Right lobe of liver (tissue), 6 donors: ENCODE measurements around the gene CYSTM1. TPM values are rescaled to one million over a fixed set of nuclear protein-coding genes. Genes with fewer than 3 reads are reported as not detected.
A peak's percentile ranks its signal among the peaks of the same experiment; 100 is the strongest.

Experiments
- ATAC-seq, 4 donors: fragments of 200-7000 bp; cut with Tn5 transposase; one replicate each; pipeline ENCODE4 v1.9.1; 2020; ENCODE audit warnings: mild to moderate bottlenecking in 4 of 4, moderate library complexity in 4 of 4
- DNase-seq, 3 donors: peaks; one replicate each; pipeline ENCODE4 v3.0.0-alpha.2; 2020
- H3K27ac ChIP-seq, 3 donors: fragments of 200-600 bp; one replicate each; pipeline ENCODE4 v1.8.0; 2022
- H3K27me3 ChIP-seq, 2 donors: fragments of 200-600 bp; one replicate each; pipeline ENCODE4 v1.8.0; 2022
- H3K36me3 ChIP-seq, 4 donors: fragments of 200-600 bp; sonication (generic) in 1 of 4; one replicate each; pipeline versions ENCODE4 v1.5.1 to v1.8.0; 2017 to 2022; ENCODE audit warnings: control low read depth in 1 of 4
- H3K4me1 ChIP-seq, 4 donors: fragments of 200-600 bp; sonication (generic) in 1 of 4; one replicate each; pipeline versions ENCODE4 v1.5.1 to v1.8.0; 2017 to 2022; ENCODE audit warnings: control low read depth in 1 of 4
- H3K4me3 ChIP-seq, 3 donors: fragments of 200-600 bp; one replicate each; pipeline ENCODE4 v1.8.0; 2022
- H3K9me3 ChIP-seq, 4 donors: fragments of 200-600 bp; sonication (generic) in 1 of 4; one replicate each; pipeline versions ENCODE4 v1.5.1 to v1.8.0; 2017 to 2022; ENCODE audit warnings: control low read depth in 1 of 4
- POLR2A ChIP-seq: fragments of 450-650 bp; IDR thresholded peaks from one replicate; pipeline ENCODE4 v1.6.1; 2017; ENCODE audit warnings: antibody characterized with exemption, mild to moderate bottlenecking
- WGBS: methylation state at CpG from one replicate; pipeline ENCODE4 v1.1.6; 2018; ENCODE audit warnings: low coverage, low lambda C conversion rate; ENCODE audit not compliant: insufficient coverage; ENCODE audit errors: missing lambda C conversion rate; 5-methylcytosine and 5-hydroxymethylcytosine counted together
- intact Hi-C, 2 donors: fragments of 100-400 bp; cut with DNase I; formaldehyde crosslinking; loops; one replicate each; pipeline versions ENCODE4 v1.11.2 to v1.14.1; 2022
- total RNA-seq, 6 experiments: library from RNA; depleted of rRNA in 2 of 6; stranded (reverse); fragments of >200 nt in 2 of 6; fragmentation: NEBNext Ultra II Directional in 3 of 6; extraction: Animal tissue kit (Norgen Biotek cat#: 25700) in 3 of 6; gene quantifications; one replicate each; pipeline versions ENCODE4 v1.1.0 to v1.2.4, GENCODE V29; 2016 to 2023
- TF ChIP-seq, protein P1 (sequence below), 4 donors: fragments of 200-600 bp in 3 of 4; fragments of 450-650 bp in 1 of 4; IDR thresholded peaks; one replicate each; pipeline versions ENCODE4 v1.5.1 to v1.8.0; 2016 to 2022; ENCODE audit warnings: antibody characterized with exemption in 4 of 4, mild to moderate bottlenecking in 2 of 4
- donor health status: DM: no; HTN: yes; CAD: no.
- donor health status: DM: no; HTN: no; CAD: no.
- donor health status: DM: no; HTN: no; CAD: no.
- donor health status: DM: no; HTN: yes; CAD: no.
- donor health status: DM: no; HTN: yes; CAD: no.

CYSTM1 gene
- total RNA-seq, 6 experiments from 2014 or later = 15.5 to 78.0 (median 29.8) TPM

DNA sequence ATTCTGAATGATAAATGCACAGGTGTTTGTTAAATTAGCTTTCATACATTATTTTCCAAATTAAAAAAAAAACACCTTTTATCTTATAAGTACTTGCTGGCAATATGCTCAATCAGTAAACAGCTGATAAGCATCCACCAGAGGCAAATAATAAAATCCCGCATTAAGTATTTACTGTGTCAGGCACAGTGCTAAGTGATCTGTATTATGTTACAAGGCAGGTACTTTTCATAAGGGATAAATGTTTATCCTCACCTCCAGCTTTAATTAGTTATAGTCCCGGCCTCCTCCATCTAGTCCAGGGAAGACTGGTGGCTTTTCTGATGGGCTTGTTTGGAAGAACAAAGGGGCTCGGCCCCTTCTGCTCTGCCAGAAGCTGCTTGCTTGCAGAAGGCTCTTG is 87.9 kb downstream of the CYSTM1 start:
- Histone ChIP-seq H3K9me3 (no peaks in the 10 kb centered on the region), H3K4me3 (no peak overlapping the region), H3K27me3 (no peaks in the 10 kb centered on the region), H3K36me3 (no peaks in the 10 kb centered on the region), H3K27ac (no peak overlapping the region), H3K4me1 (peaks cover 0 to 27% (median 9%) of the 10 kb centered on the region in 4 donors)
- ATAC-seq (no peak), DNase-seq (no peak)
- TF ChIP-seq POLR2A = no peak
- TF ChIP-seq, protein P1, sequence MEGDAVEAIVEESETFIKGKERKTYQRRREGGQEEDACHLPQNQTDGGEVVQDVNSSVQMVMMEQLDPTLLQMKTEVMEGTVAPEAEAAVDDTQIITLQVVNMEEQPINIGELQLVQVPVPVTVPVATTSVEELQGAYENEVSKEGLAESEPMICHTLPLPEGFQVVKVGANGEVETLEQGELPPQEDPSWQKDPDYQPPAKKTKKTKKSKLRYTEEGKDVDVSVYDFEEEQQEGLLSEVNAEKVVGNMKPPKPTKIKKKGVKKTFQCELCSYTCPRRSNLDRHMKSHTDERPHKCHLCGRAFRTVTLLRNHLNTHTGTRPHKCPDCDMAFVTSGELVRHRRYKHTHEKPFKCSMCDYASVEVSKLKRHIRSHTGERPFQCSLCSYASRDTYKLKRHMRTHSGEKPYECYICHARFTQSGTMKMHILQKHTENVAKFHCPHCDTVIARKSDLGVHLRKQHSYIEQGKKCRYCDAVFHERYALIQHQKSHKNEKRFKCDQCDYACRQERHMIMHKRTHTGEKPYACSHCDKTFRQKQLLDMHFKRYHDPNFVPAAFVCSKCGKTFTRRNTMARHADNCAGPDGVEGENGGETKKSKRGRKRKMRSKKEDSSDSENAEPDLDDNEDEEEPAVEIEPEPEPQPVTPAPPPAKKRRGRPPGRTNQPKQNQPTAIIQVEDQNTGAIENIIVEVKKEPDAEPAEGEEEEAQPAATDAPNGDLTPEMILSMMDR (IDR thresholded peaks at IDR 0.05) = no peak
- 76% methylated on average over 3 of the region's 3 CpGs for WGBS
- intact Hi-C loops = no loop called here

DNA sequence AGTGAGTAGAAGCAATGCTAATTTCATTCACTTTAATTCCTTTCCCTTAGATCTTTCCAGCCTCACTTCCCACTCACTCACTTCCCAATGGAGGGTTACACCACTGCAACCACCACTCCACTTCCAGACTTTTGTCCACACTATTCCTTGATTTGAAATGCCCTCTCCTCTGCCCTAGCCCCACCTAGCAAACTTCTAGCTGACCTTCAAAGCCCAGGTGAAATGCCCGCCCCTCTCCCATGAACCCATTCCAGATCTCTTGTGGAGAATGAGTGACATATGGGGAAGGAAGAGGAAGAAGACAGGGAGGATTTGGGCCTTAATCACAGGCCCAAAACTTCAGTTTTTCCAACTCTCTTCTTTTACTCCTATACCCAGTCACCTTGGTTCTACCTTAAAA is 90.9 kb downstream of the CYSTM1 start:
- Histone ChIP-seq H3K4me3 (no peak overlapping the region), H3K36me3 (no peaks in the 10 kb centered on the region), H3K9me3 (no peaks in the 10 kb centered on the region), H3K4me1 (peaks cover 0 to 27% (median 9%) of the 10 kb centered on the region in 4 donors), H3K27ac (no peak overlapping the region), H3K27me3 (no peaks in the 10 kb centered on the region)
- WGBS = 100% methylated on average over 1 of the region's 1 CpG
- intact Hi-C loops = no loop called here
- TF ChIP-seq, protein P1 (IDR thresholded peaks at IDR 0.05) = no peak
- no peak for TF ChIP-seq POLR2A
- DNase-seq = no peak
- no peak for ATAC-seq

DNA sequence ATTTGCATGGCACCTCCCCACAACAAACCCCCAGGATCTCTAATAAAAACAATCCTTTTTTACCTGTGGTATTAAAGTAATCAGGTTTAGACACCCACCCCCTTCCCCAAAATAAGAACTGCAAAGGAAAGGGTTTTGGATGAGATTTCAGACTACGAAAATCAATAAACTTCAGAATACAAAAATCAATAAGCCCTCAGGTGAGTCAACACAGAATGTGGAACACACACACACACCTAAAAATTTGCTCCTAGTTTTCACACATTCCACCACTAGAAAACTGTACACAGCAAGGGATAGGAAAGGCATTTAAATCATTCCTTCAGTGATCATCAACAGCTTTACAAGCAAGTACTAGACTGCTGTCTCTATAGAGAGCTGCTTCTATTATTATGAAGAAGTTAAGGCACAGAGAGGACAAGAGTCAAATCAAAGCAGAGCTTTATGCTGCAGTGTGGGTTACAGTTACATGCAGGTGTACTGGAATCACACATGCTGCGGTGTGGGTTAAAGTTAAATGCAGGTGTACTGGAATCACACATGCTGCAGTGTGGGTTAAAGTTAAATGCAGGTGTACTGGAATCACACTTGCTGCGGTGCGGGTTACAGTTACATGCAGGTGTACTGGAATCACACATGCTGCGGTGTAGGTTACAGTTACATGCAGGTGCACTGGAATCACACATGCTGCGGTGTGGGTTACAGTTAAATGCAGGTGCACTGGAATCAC is 91.6 kb downstream of the CYSTM1 start:
- DNase-seq = no peak
- intact Hi-C loops = no loop called here
- Histone ChIP-seq H3K36me3 (no peaks in the 10 kb centered on the region), H3K9me3 (no peaks in the 10 kb centered on the region), H3K27ac (no peak overlapping the region), H3K4me1 (peaks cover 0 to 19% (median 8%) of the 10 kb centered on the region in 4 donors), H3K27me3 (no peaks in the 10 kb centered on the region), H3K4me3 (no peak overlapping the region)
- no peak for TF ChIP-seq POLR2A
- TF ChIP-seq, protein P1 (IDR thresholded peaks at IDR 0.05) = no peak
- 70% methylated on average over 4 of the region's 6 CpGs for WGBS
- peak in 1 of 4 donors; percentile 38 for ATAC-seq

DNA sequence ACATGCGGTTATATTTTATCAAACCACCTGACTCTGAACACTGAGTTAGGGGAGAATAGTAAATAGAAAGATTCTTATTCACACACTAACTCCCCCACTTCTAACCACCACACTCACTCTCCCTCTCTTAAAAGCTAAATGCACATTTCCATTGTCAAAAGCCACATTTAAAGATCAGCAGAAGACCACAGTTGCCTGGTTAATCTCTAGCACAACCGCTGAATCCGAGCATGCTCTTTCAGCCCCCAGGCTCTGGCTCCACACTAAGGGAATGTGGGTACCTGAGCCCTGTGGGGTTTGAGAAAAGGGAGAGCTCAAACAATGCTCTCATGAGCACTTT is 92.2 kb downstream of the CYSTM1 start:
- ATAC-seq = no peak
- intact Hi-C loops = no loop called here
- 91% methylated on average over 1 of the region's 3 CpGs for WGBS

More for the DNA sequence above, 92.2 kb downstream of the CYSTM1 start:
- Histone ChIP-seq H3K27me3 (no peaks in the 10 kb centered on the region), H3K36me3 (no peaks in the 10 kb centered on the region), H3K9me3 (no peaks in the 10 kb centered on the region), H3K4me1 (peaks cover 0 to 13% (median 5%) of the 10 kb centered on the region in 4 donors), H3K4me3 (no peak overlapping the region), H3K27ac (no peak overlapping the region)
- TF ChIP-seq, protein P1 (IDR thresholded peaks at IDR 0.05) = no peak
- TF ChIP-seq POLR2A = no peak
- no peak for DNase-seq
